MM.1S (cell line): ENCODE results near the gene CACNA1G.
A peak's percentile ranks its signal among the peaks of the same experiment; 100 is the strongest.

Source experiments
- DNase-seq: peaks from one replicate; pipeline ENCODE4 v3.0.0-alpha.2; 2015
- H2AFZ ChIP-seq: fragments of 300-600 bp; sonication (generic); 2 replicates; pipeline ENCODE4 v1.6.0; 2016; ENCODE audit warnings: antibody characterized with exemption, low read length
- H3F3A ChIP-seq: fragments of 300-600 bp; sonication (generic); 2 replicates; pipeline ENCODE4 v1.6.1; 2016; ENCODE audit warnings: mild to moderate bottlenecking, antibody characterized with exemption, low read length, moderate library complexity, mixed read lengths; ENCODE audit not compliant: insufficient read depth
- H3K27ac ChIP-seq: fragments of 300-600 bp; sonication (generic); 2 replicates; pipeline ENCODE4 v1.5.1; 2016; ENCODE audit warnings: mild to moderate bottlenecking, low read length
- H3K27me3 ChIP-seq: fragments of 300-600 bp; sonication (generic); replicated peaks from 2 replicates; pipeline ENCODE4 v1.6.0; 2016; ENCODE audit warnings: low read length; ENCODE audit not compliant: insufficient read depth
- H3K36me3 ChIP-seq: fragments of 300-600 bp; sonication (generic); replicated peaks from 2 replicates; pipeline ENCODE4 v1.6.1; 2016; ENCODE audit warnings: mild to moderate bottlenecking, low read length, mixed read lengths; ENCODE audit not compliant: insufficient read depth
- H3K4me1 ChIP-seq: fragments of 300-600 bp; sonication (generic); 2 replicates; pipeline ENCODE4 v1.6.1; 2016; ENCODE audit warnings: low read length, mixed read lengths
- H3K4me2 ChIP-seq: fragments of 300-600 bp; sonication (generic); 2 replicates; pipeline ENCODE4 v1.6.0; 2016; ENCODE audit warnings: low read depth, low read length
- H3K4me3 ChIP-seq: fragments of 300-600 bp; sonication (generic); 2 replicates; pipeline ENCODE4 v1.5.1; 2016; ENCODE audit warnings: low read length, mixed read lengths
- H3K79me2 ChIP-seq: fragments of 300-600 bp; sonication (generic); 2 replicates; pipeline ENCODE4 v1.6.1; 2016; ENCODE audit warnings: mixed run types, low read length, mixed read lengths
- H3K9ac ChIP-seq: fragments of 300-600 bp; sonication (generic); 2 replicates; pipeline ENCODE4 v1.6.1; 2016; ENCODE audit warnings: low read length, mixed read lengths
- H3K9me2 ChIP-seq: fragments of 300-600 bp; sonication (generic); replicated peaks from 2 replicates; pipeline ENCODE4 v1.6.1; 2016; ENCODE audit warnings: mild to moderate bottlenecking, low read length, mixed read lengths; ENCODE audit not compliant: insufficient read depth
- H3K9me3 ChIP-seq: fragments of 300-600 bp; sonication (generic); replicated peaks from 2 replicates; pipeline ENCODE4 v1.6.1; 2016; ENCODE audit warnings: mild to moderate bottlenecking, low read length, mixed read lengths; ENCODE audit not compliant: insufficient read depth
- H4K20me1 ChIP-seq: fragments of 300-600 bp; sonication (generic); 2 replicates; pipeline ENCODE4 v1.6.1; 2016; ENCODE audit warnings: mild to moderate bottlenecking, low read length, moderate library complexity, mixed read lengths; ENCODE audit not compliant: insufficient read depth
- CTCF ChIP-seq: fragments of 300-600 bp; sonication (generic); IDR thresholded peaks from 2 replicates; pipeline ENCODE4 v1.5.1; 2016; ENCODE audit warnings: antibody characterized with exemption, low read length, mixed read lengths
- EZH2 ChIP-seq: fragments of 300-600 bp; sonication (generic); optimal IDR thresholded peaks from 2 replicates; pipeline ENCODE3; 2017; ENCODE audit warnings: low read depth, mild to moderate bottlenecking, antibody characterized with exemption, low read length, mixed read lengths
- EZH2phosphoT487 ChIP-seq: fragments of 300-600 bp; sonication (generic); IDR thresholded peaks from 2 replicates; pipeline ENCODE4 v1.6.1; 2018; ENCODE audit warnings: antibody characterized with exemption, low read length

The CACNA1G gene

GRCh38 chr17:50594892-50595291, 34.4 kb downstream of the CACNA1G start:
- Histone ChIP-seq H3K4me1 (no peaks in the 10 kb centered on the region), H3K9me2 (no peaks in the 10 kb centered on the region), H3K27me3 (peaks cover 74% of the 10 kb centered on the region), H3K4me3 (no peak overlapping the region), H3K27ac (no peak overlapping the region), H3F3A (no peaks in the 10 kb centered on the region), H3K4me2 (no peak overlapping the region), H3K36me3 (no peaks in the 10 kb centered on the region), H2AFZ (no peak overlapping the region), H3K9me3 (no peaks in the 10 kb centered on the region), H3K9ac (no peak overlapping the region), H3K79me2 (no peaks in the 10 kb centered on the region), H4K20me1 (no peaks in the 10 kb centered on the region)
- TF ChIP-seq CTCF: no peak
- TF ChIP-seq EZH2phosphoT487: no peak
- no peak for TF ChIP-seq EZH2
- DNase-seq: no peak

- Histone ChIP-seq H3K36me3 (no peaks in the 10 kb centered on the region), H4K20me1 (no peaks in the 10 kb centered on the region), H3K4me1 (no peaks in the 10 kb centered on the region), H3K79me2 (no peaks in the 10 kb centered on the region), H3K4me2 (no peak overlapping the region), H3K4me3 (no peak overlapping the region), H3K9me3 (no peaks in the 10 kb centered on the region), H3K27me3 (peaks cover 86% of the 10 kb centered on the region), H3K27ac (no peak overlapping the region), H3K9ac (no peak overlapping the region), H3F3A (no peaks in the 10 kb centered on the region), H3K9me2 (no peaks in the 10 kb centered on the region), H2AFZ (no peak overlapping the region)
- DNase-seq: no peak
- TF ChIP-seq EZH2 (no peak), CTCF (peak; percentile 27)
These were observed 35.9 kb downstream of the CACNA1G start for GRCh38 chr17:50596191-50597037.

- Histone ChIP-seq H3F3A (no peaks in the 10 kb centered on the region), H3K27ac (no peak overlapping the region), H3K9me2 (no peaks in the 10 kb centered on the region), H2AFZ (no peak overlapping the region), H4K20me1 (no peaks in the 10 kb centered on the region), H3K9me3 (no peaks in the 10 kb centered on the region), H3K4me2 (no peak overlapping the region), H3K4me3 (no peak overlapping the region), H3K79me2 (no peaks in the 10 kb centered on the region), H3K4me1 (no peaks in the 10 kb centered on the region), H3K36me3 (no peaks in the 10 kb centered on the region), H3K9ac (no peak overlapping the region), H3K27me3 (peaks cover 86% of the 10 kb centered on the region)
- DNase-seq: peak; percentile 49
- TF ChIP-seq CTCF (no peak), EZH2 (no peak), EZH2phosphoT487 (no peak)
These were observed 38.0 kb downstream of the CACNA1G start for GRCh38 chr17:50598487-50598886.
